OCI-LY1 (cell line): ENCODE results near the gene MACROD2.

ENCODE experiments used
- CTCF ChIP-seq: fragments of 200-600 bp; sonication (generic), shearing (Covaris generic); IDR thresholded peaks from 2 replicates; pipeline ENCODE4 v1.5.1; 2017; ENCODE audit warnings: mild to moderate bottlenecking, antibody characterized with exemption, low read length, moderate library complexity, mixed read lengths
- EZH2 ChIP-seq: fragments of 200-600 bp; sonication (generic), shearing (Covaris generic); IDR thresholded peaks from 2 replicates; pipeline ENCODE4 v1.8.0; 2017; ENCODE audit warnings: borderline replicate concordance, mixed run types, mild to moderate bottlenecking, antibody characterized with exemption, low read length, moderate library complexity, mixed read lengths

DNA sequence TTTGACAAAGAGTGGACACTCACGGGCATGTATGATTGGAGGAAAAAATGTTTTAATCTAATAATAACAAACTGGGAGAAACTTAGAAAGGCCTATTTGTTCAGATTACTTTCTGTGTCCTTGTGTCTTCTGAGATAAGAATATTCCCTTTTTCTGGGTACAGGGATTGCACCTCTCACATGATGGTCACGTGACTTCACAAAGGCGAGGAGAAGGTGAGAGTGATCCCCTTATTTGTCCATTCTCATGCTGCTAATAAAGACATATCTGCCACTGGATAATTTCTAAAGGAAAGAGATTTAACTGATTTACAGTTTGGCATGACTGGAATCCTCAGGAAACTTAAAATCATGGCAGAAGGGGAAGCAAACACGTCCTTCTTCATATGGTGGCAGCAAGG lies 1331.8 kb downstream of the MACROD2 start:
- TF ChIP-seq CTCF (no peak), EZH2 (no peak)
